Breast epithelium (tissue), 4 donors: ENCODE measurements around the gene SDSL. TPM values are rescaled to one million over a fixed set of nuclear protein-coding genes. Genes with fewer than 3 reads are reported as not detected.

Source experiments
- DNase-seq, 2 donors: peaks; one replicate each; pipeline ENCODE4 v3.0.0-alpha.2; 2019; ENCODE audit warnings: low spot score in 2 of 2
- H3K27ac ChIP-seq, 2 donors: fragments of 200-600 bp; sonication (generic) in 1 of 2; one replicate each; pipeline ENCODE4 v1.5.1; 2016 to 2019; ENCODE audit warnings: mild to moderate bottlenecking in 1 of 2
- H3K27me3 ChIP-seq, 2 donors: fragments of 200-600 bp; sonication (generic) in 1 of 2; one replicate each; pipeline versions ENCODE4 v1.5.1 to v1.6.0; 2017 to 2019; ENCODE audit warnings: control low read depth in 1 of 2, mild to moderate bottlenecking in 1 of 2
- H3K36me3 ChIP-seq: fragments of 200-600 bp; one replicate; pipeline ENCODE4 v1.5.1; 2019
- H3K4me1 ChIP-seq, 2 donors: fragments of 200-600 bp; sonication (generic); one replicate each; pipeline ENCODE4 v1.5.1; 2016 to 2019; ENCODE audit warnings: control low read depth in 1 of 2
- H3K4me3 ChIP-seq, 3 donors: fragments of 200-600 bp; sonication (generic); 1 replicate in 2 of 3; 2 replicates in 1 of 3; pipeline ENCODE4 v1.5.1; 2016 to 2019; ENCODE audit warnings: mild to moderate bottlenecking in 3 of 3, moderate library complexity in 2 of 3
- H3K9me3 ChIP-seq, 2 donors: fragments of 200-600 bp; sonication (generic) in 1 of 2; one replicate each; pipeline ENCODE4 v1.5.1; 2016 to 2019; ENCODE audit warnings: control low read depth in 1 of 2
- POLR2A ChIP-seq: fragments of 450-650 bp; IDR thresholded peaks from one replicate; pipeline ENCODE4 v1.6.1; 2016; ENCODE audit warnings: antibody characterized with exemption, mild to moderate bottlenecking, moderate library complexity
- POLR2AphosphoS5 ChIP-seq, 3 donors: sonication (generic); formaldehyde crosslinking; IDR thresholded peaks; one replicate each; pipeline ENCODE4 v1.6.1; 2017; ENCODE audit warnings: antibody characterized with exemption in 3 of 3
- intact Hi-C: fragments of 100-400 bp; cut with DNase I; formaldehyde crosslinking; loops from one replicate; pipeline ENCODE4 v1.15.1; 2023; ENCODE audit warnings: low total_unique reads
- total RNA-seq, 3 donors: library from RNA; depleted of rRNA; stranded (reverse); fragments of >200 nt; gene quantifications; one replicate each; pipeline ENCODE4 v1.1.0, GENCODE V29; 2016
- TF ChIP-seq, protein P1 (sequence below), 3 donors: fragments of 450-650 bp; IDR thresholded peaks; one replicate each; pipeline ENCODE4 v1.5.1; 2016 to 2017; ENCODE audit warnings: antibody characterized with exemption in 3 of 3, mild to moderate bottlenecking in 3 of 3, moderate library complexity in 3 of 3

SDSL gene
- total RNA-seq, 3 donors from 2014 or later, result 4.6 to 4.9 (median 4.8) TPM

- H3K27ac ChIP-seq, result no peak overlapping the region
- peaks cover 0 to 16% of the 10 kb centered on the region in 2 donors for H3K27me3 ChIP-seq
- no peaks in the 10 kb centered on the region for H3K36me3 ChIP-seq
- no peaks in the 10 kb centered on the region for H3K4me1 ChIP-seq
- no peak for DNase-seq
- H3K9me3 ChIP-seq, result no peaks in the 10 kb centered on the region
- H3K4me3 ChIP-seq, result no peak overlapping the region
- intact Hi-C loops, result no loop called here
- no peak for TF ChIP-seq POLR2AphosphoS5 (IDR thresholded peaks at IDR 0.05)
- TF ChIP-seq, protein P1, sequence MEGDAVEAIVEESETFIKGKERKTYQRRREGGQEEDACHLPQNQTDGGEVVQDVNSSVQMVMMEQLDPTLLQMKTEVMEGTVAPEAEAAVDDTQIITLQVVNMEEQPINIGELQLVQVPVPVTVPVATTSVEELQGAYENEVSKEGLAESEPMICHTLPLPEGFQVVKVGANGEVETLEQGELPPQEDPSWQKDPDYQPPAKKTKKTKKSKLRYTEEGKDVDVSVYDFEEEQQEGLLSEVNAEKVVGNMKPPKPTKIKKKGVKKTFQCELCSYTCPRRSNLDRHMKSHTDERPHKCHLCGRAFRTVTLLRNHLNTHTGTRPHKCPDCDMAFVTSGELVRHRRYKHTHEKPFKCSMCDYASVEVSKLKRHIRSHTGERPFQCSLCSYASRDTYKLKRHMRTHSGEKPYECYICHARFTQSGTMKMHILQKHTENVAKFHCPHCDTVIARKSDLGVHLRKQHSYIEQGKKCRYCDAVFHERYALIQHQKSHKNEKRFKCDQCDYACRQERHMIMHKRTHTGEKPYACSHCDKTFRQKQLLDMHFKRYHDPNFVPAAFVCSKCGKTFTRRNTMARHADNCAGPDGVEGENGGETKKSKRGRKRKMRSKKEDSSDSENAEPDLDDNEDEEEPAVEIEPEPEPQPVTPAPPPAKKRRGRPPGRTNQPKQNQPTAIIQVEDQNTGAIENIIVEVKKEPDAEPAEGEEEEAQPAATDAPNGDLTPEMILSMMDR (IDR thresholded peaks at IDR 0.05), result no peak
- TF ChIP-seq POLR2A, result no peak
These were observed 26.0 kb upstream of the SDSL start for GRCh38 chr12:113396200-113396599.

GRCh38 chr12:113396828-113397496 lies 25.2 kb upstream of the SDSL start:
- no peak for TF ChIP-seq POLR2A

GRCh38 chr12:113397497-113398197 lies 24.5 kb upstream of the SDSL start:
- H3K4me1 ChIP-seq, result no peaks in the 10 kb centered on the region
- intact Hi-C loops, result no loop called here
- DNase-seq, result no peak
- no peaks in the 10 kb centered on the region for H3K36me3 ChIP-seq
- peaks cover 0 to 16% of the 10 kb centered on the region in 2 donors for H3K27me3 ChIP-seq
- no peaks in the 10 kb centered on the region for H3K9me3 ChIP-seq
- H3K4me3 ChIP-seq, result no peak overlapping the region
- TF ChIP-seq, protein P1 (IDR thresholded peaks at IDR 0.05), result no peak
- TF ChIP-seq POLR2A, result no peak
- no peak overlapping the region for H3K27ac ChIP-seq

More at GRCh38 chr12:113396828-113397496, 25.2 kb upstream of the SDSL start:
- Histone ChIP-seq H3K27ac (no peak overlapping the region), H3K36me3 (no peaks in the 10 kb centered on the region), H3K4me1 (no peaks in the 10 kb centered on the region), H3K4me3 (no peak overlapping the region), H3K9me3 (no peaks in the 10 kb centered on the region), H3K27me3 (peaks cover 0 to 16% of the 10 kb centered on the region in 2 donors)
- no peak for DNase-seq
- intact Hi-C loops, result no loop called here

GRCh38 chr12:113398346-113399290 lies 23.6 kb upstream of the SDSL start:
- Histone ChIP-seq H3K27ac (no peak overlapping the region), H3K36me3 (no peaks in the 10 kb centered on the region), H3K9me3 (no peaks in the 10 kb centered on the region), H3K4me3 (no peak overlapping the region), H3K4me1 (no peaks in the 10 kb centered on the region), H3K27me3 (peaks cover 0 to 16% of the 10 kb centered on the region in 2 donors)
- no peak for DNase-seq
- TF ChIP-seq, protein P1 (IDR thresholded peaks at IDR 0.05), result no peak
- TF ChIP-seq POLR2A, result no peak
- no peak for TF ChIP-seq POLR2AphosphoS5 (IDR thresholded peaks at IDR 0.05)
- intact Hi-C loops, result no loop called here

DNA sequence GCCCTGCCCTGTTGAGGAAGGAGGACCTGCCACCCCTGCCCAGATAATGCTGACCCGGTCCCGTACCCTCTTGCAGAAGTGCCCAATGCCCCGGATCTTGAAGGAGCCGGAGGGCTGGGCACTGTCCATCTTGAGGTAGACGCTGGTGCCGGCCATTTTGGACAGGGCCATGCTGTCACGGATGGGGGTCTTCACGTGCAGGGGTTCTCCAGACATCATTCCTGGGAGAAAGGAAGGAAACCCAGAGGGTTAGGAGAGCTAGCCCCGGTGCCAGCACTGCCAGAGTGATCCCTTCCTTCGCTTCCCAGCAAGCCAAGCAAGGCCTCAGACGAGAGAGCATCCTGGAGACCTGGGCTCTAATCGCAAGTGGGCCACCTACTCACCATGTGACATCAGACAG lies 22.7 kb upstream of the SDSL start:
- Histone ChIP-seq H3K36me3 (no peaks in the 10 kb centered on the region), H3K4me3 (no peak overlapping the region), H3K9me3 (no peaks in the 10 kb centered on the region), H3K27ac (no peak overlapping the region), H3K27me3 (peaks cover 0 to 16% of the 10 kb centered on the region in 2 donors), H3K4me1 (no peaks in the 10 kb centered on the region)
- intact Hi-C loops, result no loop called here
- TF ChIP-seq, protein P1 (IDR thresholded peaks at IDR 0.05), result no peak
- TF ChIP-seq POLR2A (no peak), POLR2AphosphoS5 (IDR thresholded peaks at IDR 0.05) (no peak)
- no peak for DNase-seq
